Measurements from ENCODE around the gene FUT9.

DNA sequence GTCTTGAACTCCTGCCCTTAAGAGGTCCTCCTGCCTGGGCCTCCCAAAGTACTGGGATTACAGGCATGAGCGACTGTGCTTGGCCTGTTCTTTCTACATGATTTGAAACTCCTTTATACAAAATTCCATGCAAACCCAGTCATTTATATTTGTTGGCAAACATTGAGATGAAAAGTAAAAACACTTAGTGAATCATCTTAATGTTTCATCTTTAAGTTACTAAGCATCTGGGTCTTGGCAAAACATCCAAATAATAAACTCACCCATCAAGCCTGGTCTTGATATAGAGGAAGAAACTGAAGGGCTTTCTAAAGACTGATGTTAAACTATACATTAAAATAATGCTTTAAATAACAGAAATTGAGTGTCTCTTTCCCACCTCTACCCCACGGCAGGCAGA is 95.1 kb downstream of the FUT9 start:
- TF ChIP-seq, protein P1, sequence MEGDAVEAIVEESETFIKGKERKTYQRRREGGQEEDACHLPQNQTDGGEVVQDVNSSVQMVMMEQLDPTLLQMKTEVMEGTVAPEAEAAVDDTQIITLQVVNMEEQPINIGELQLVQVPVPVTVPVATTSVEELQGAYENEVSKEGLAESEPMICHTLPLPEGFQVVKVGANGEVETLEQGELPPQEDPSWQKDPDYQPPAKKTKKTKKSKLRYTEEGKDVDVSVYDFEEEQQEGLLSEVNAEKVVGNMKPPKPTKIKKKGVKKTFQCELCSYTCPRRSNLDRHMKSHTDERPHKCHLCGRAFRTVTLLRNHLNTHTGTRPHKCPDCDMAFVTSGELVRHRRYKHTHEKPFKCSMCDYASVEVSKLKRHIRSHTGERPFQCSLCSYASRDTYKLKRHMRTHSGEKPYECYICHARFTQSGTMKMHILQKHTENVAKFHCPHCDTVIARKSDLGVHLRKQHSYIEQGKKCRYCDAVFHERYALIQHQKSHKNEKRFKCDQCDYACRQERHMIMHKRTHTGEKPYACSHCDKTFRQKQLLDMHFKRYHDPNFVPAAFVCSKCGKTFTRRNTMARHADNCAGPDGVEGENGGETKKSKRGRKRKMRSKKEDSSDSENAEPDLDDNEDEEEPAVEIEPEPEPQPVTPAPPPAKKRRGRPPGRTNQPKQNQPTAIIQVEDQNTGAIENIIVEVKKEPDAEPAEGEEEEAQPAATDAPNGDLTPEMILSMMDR (conservative IDR thresholded peaks at IDR 0.05; ENCODE audit: low read length) = no peak
- no peak for TF ChIP-seq EZH2phosphoT487 (IDR thresholded peaks at IDR 0.05; ENCODE audit: borderline replicate concordance)
